HG02981 (cell line): ENCODE results near the gene LCE6A.

Source experiments
- ATAC-seq: cut with Tn5 transposase; IDR thresholded peaks from one replicate; pipeline ENCODE4 v1.9.1; 2021; ENCODE audit warnings: mild to moderate bottlenecking, moderate library complexity; ENCODE audit not compliant: unreplicated experiment

LCE6A gene

GRCh38 chr1:152842556-152842955, at the start of gene LCE6A:
LCE6A (plus strand) TSS chr1:152842856; CDS start chr1:152843521, 665 bp downstream.
- ATAC-seq, result no peak

GRCh38 chr1:152795686-152796085, 47.0 kb upstream of the LCE6A start:
- no peak for ATAC-seq

GRCh38 chr1:152796421-152796820, 46.2 kb upstream of the LCE6A start, which contains the start of gene LCE1D:
LCE1D (plus strand) TSS chr1:152796721; CDS start chr1:152797795, 1,074 bp downstream.
- ATAC-seq, result no peak

GRCh38 chr1:152801333-152801732, 41.3 kb upstream of the LCE6A start:
- ATAC-seq, result no peak

- no peak for ATAC-seq
Measured at GRCh38 chr1:152806576-152806975, 36.1 kb upstream of the LCE6A start, which contains the start of gene LCE1C. LCE1C (minus strand) TSS chr1:152806651; CDS start chr1:152805478, 1,173 bp downstream.

GRCh38 chr1:152811050-152811449, 31.6 kb upstream of the LCE6A start:
- ATAC-seq, result no peak

GRCh38 chr1:152811671-152812070, 31.0 kb upstream of the LCE6A start, which contains the start of gene LCE1B:
LCE1B (plus strand) TSS chr1:152811971; CDS start chr1:152812447, 476 bp downstream.
- no peak for ATAC-seq

GRCh38 chr1:152817309-152817708, 25.3 kb upstream of the LCE6A start:
- ATAC-seq, result no peak

GRCh38 chr1:152823294-152823693, 19.4 kb upstream of the LCE6A start:
- ATAC-seq, result no peak

GRCh38 chr1:152824964-152825363, 17.7 kb upstream of the LCE6A start:
- no peak for ATAC-seq

GRCh38 chr1:152827173-152827572, 15.5 kb upstream of the LCE6A start, which contains the start of gene LCE1A:
LCE1A (plus strand) TSS chr1:152827473; CDS start chr1:152827473, 0 bp downstream.
- no peak for ATAC-seq

- ATAC-seq, result no peak
Measured at GRCh38 chr1:152836870-152837269, 5.8 kb upstream of the LCE6A start.

- no peak for ATAC-seq
Measured at GRCh38 chr1:152855661-152856060, 13.0 kb downstream of the LCE6A start.

- no peak for ATAC-seq
Measured at GRCh38 chr1:152858062-152858461, 15.4 kb downstream of the LCE6A start.

- ATAC-seq, result no peak
Measured at GRCh38 chr1:152859696-152860095, 17.0 kb downstream of the LCE6A start, which contains the start of gene LCE7A. LCE7A (plus strand) TSS chr1:152859996; CDS start chr1:152860698, 702 bp downstream.

GRCh38 chr1:152860129-152860528, 17.5 kb downstream of the LCE6A start:
- no peak for ATAC-seq

GRCh38 chr1:152861374-152861773, 18.7 kb downstream of the LCE6A start:
- no peak for ATAC-seq

- ATAC-seq, result no peak
Measured at GRCh38 chr1:152864443-152864842, 21.8 kb downstream of the LCE6A start.

GRCh38 chr1:152866321-152866720, 23.7 kb downstream of the LCE6A start:
- ATAC-seq, result no peak

GRCh38 chr1:152869808-152870419, 27.3 kb downstream of the LCE6A start:
- no peak for ATAC-seq

- no peak for ATAC-seq
Measured at GRCh38 chr1:152870831-152871730, 28.4 kb downstream of the LCE6A start.

GRCh38 chr1:152871731-152872126, 29.1 kb downstream of the LCE6A start:
- ATAC-seq, result no peak
